Gastrocnemius medialis (tissue), 4 donors: Measurements from ENCODE around the gene RSAD1. TPM values are rescaled to one million over a fixed set of nuclear protein-coding genes. Genes with fewer than 3 reads are reported as not detected.
A peak's percentile ranks its signal among the peaks of the same experiment; 100 is the strongest.

Experiments used
- ATAC-seq, 2 donors: fragments of 150-250 bp; one replicate each; pipeline ENCODE4 v1.9.1; 2016
- DNase-seq, 2 donors: peaks; one replicate each; pipeline ENCODE4 v3.0.0-alpha.2; 2019
- H3K27ac ChIP-seq, 4 donors: fragments of 200-600 bp; sonication (generic); 1 replicate in 1 of 4; 2 replicates in 3 of 4; pipeline ENCODE4 v1.5.1; 2016 to 2018; ENCODE audit warnings: mild to moderate bottlenecking in 2 of 4, moderate library complexity in 1 of 4
- H3K27me3 ChIP-seq, 3 donors: fragments of 200-600 bp; sonication (generic) in 2 of 3; 1 replicate in 1 of 3; 2 replicates in 2 of 3; pipeline versions ENCODE4 v1.5.1 to v1.6.0; 2016 to 2019; ENCODE audit warnings: mild to moderate bottlenecking in 1 of 3, moderate library complexity in 1 of 3
- H3K36me3 ChIP-seq, 2 donors: fragments of 200-600 bp; sonication (generic) in 1 of 2; one replicate each; pipeline ENCODE4 v1.5.1; 2017 to 2018
- H3K4me1 ChIP-seq, 2 donors: fragments of 200-600 bp; sonication (generic) in 1 of 2; one replicate each; pipeline ENCODE4 v1.5.1; 2016 to 2017; ENCODE audit warnings: mild to moderate bottlenecking in 2 of 2
- H3K4me3 ChIP-seq, 4 donors: fragments of 200-600 bp; sonication (generic) in 3 of 4; 1 replicate in 1 of 4; 2 replicates in 3 of 4; pipeline ENCODE4 v1.5.1; 2016 to 2019; ENCODE audit warnings: mild to moderate bottlenecking in 2 of 4
- H3K9me3 ChIP-seq, 3 donors: fragments of 200-600 bp; sonication (generic) in 2 of 3; 1 replicate in 1 of 3; 2 replicates in 2 of 3; pipeline ENCODE4 v1.5.1; 2016 to 2019
- CTCF ChIP-seq, 5 experiments: fragments of 450-650 bp in 3 of 5; fragments of 200-600 bp in 2 of 5; sonication (generic) in 2 of 5; IDR thresholded peaks in 4 of 5; conservative IDR thresholded peaks in 1 of 5; 1 replicate in 4 of 5; 2 replicates in 1 of 5; pipeline ENCODE4 v1.5.1; 2016 to 2019; ENCODE audit warnings: antibody characterized with exemption in 5 of 5, mild to moderate bottlenecking in 3 of 5, moderate library complexity in 3 of 5
- POLR2A ChIP-seq, 2 donors: fragments of 450-650 bp; IDR thresholded peaks; one replicate each; pipeline ENCODE4 v1.6.1; 2017; ENCODE audit warnings: antibody characterized with exemption in 2 of 2, mild to moderate bottlenecking in 2 of 2, moderate library complexity in 2 of 2
- in situ Hi-C, 4 donors: fragments of 200-750 bp; cut with MboI; loops; one replicate each; pipeline versions ENCODE4 v1.15.0 to v1.8.0; 2017; ENCODE audit warnings: low sequenced_read_pairs in 4 of 4
- intact Hi-C: fragments of 100-400 bp; cut with DNase I; formaldehyde crosslinking; loops from one replicate; pipeline ENCODE4 v1.15.1; 2023; ENCODE audit warnings: low total_unique reads
- total RNA-seq, 4 donors: library from RNA; depleted of rRNA; stranded (reverse); fragments of >200 nt; gene quantifications; one replicate each; pipeline versions ENCODE4 v1.1.0 to v1.2.3, GENCODE V29; 2016

Gene RSAD1
- total RNA-seq, 4 donors from 2014 or later: 27.1 to 67.4 (median 52.7) TPM

GRCh38 chr17:50507871-50508572 is 29.4 kb downstream of the RSAD1 start, which contains the start of gene MYCBPAP:
TSS of gene MYCBPAP (plus strand) at chr17:50508439. CDS start at chr17:50508675, 236 bp downstream.
- H3K27ac ChIP-seq: peak within 1 kb of the TSS; percentile 17 to 64 (median 57)
- intact Hi-C loops: loop anchor here (2.0 kb wide), 1 partner anchor 25 kb away; no protein-coding TSS in a partner anchor
- H3K4me3 ChIP-seq: peak within 1 kb of the TSS; percentile 50 to 85 (median 64)
- H3K27me3 ChIP-seq: no peaks in the 10 kb centered on the region
- peaks cover 0 to 3% of the 10 kb centered on the region in 2 donors for H3K4me1 ChIP-seq
- TF ChIP-seq CTCF (IDR thresholded peaks at IDR 0.05 in 4 of 5, conservative IDR thresholded peaks at IDR 0.05 in 1 of 5) (peak in 1 of 5 experiments; percentile 34), POLR2A (IDR thresholded peaks at IDR 0.05) (peak in 1 of 2 donors; percentile 14)
- in situ Hi-C loops: no loop called here
- no peaks in the 10 kb centered on the region for H3K9me3 ChIP-seq
- DNase-seq (peak; percentile 42 to 64), ATAC-seq (peak; percentile 67 to 68)
- H3K36me3 ChIP-seq: no peaks in the 10 kb centered on the region

GRCh38 chr17:50508573-50509460 is 30.2 kb downstream of the RSAD1 start:
- Histone ChIP-seq H3K9me3 (no peaks in the 10 kb centered on the region), H3K27ac (peak overlapping the region; percentile 17 to 64 (median 57)), H3K27me3 (no peaks in the 10 kb centered on the region), H3K4me1 (peaks cover 0 to 3% of the 10 kb centered on the region in 2 donors), H3K36me3 (no peaks in the 10 kb centered on the region), H3K4me3 (peak overlapping the region; percentile 50 to 85 (median 64))
- DNase-seq (no peak), ATAC-seq (peak in 1 of 2 donors; percentile 9)
- TF ChIP-seq POLR2A (IDR thresholded peaks at IDR 0.05) (no peak), CTCF (IDR thresholded peaks at IDR 0.05 in 4 of 5, conservative IDR thresholded peaks at IDR 0.05 in 1 of 5) (no peak)
- in situ Hi-C loops (no loop called here), intact Hi-C loops (loop anchor here (2.0 kb wide), 1 partner anchor 26 kb away; no protein-coding TSS in a partner anchor)

- H3K9me3 ChIP-seq: no peaks in the 10 kb centered on the region
- H3K4me1 ChIP-seq: peaks cover 3 to 11% of the 10 kb centered on the region in 2 donors
- ATAC-seq: no peak
- intact Hi-C loops: no loop called here
- no peaks in the 10 kb centered on the region for H3K27me3 ChIP-seq
- DNase-seq: no peak
- in situ Hi-C loops: no loop called here
- TF ChIP-seq POLR2A (IDR thresholded peaks at IDR 0.05): no peak
- TF ChIP-seq CTCF (IDR thresholded peaks at IDR 0.05 in 4 of 5, conservative IDR thresholded peaks at IDR 0.05 in 1 of 5): no peak
- H3K4me3 ChIP-seq: no peak overlapping the region
- no peaks in the 10 kb centered on the region for H3K36me3 ChIP-seq
- no peak overlapping the region for H3K27ac ChIP-seq
Observed at GRCh38 chr17:50511058-50511457, 32.4 kb downstream of the RSAD1 start.

GRCh38 chr17:50513495-50513894 is 34.8 kb downstream of the RSAD1 start:
- DNase-seq (no peak), ATAC-seq (no peak)
- Histone ChIP-seq H3K4me3 (no peak overlapping the region), H3K27me3 (no peaks in the 10 kb centered on the region), H3K4me1 (peaks cover 3 to 11% of the 10 kb centered on the region in 2 donors), H3K36me3 (no peaks in the 10 kb centered on the region), H3K27ac (no peak overlapping the region), H3K9me3 (no peaks in the 10 kb centered on the region)
- intact Hi-C loops (no loop called here), in situ Hi-C loops (no loop called here)
- TF ChIP-seq POLR2A (IDR thresholded peaks at IDR 0.05): no peak
- TF ChIP-seq CTCF (IDR thresholded peaks at IDR 0.05 in 4 of 5, conservative IDR thresholded peaks at IDR 0.05 in 1 of 5): no peak
